ENCODE measurements around the gene C1orf210. TPM values are rescaled to one million over a fixed set of nuclear protein-coding genes. Genes with fewer than 3 reads are reported as not detected.

The C1orf210 gene
- total and polyA plus RNA-seq, 9 of the 15 experiments (the other 6 are each of a cell fraction or from before 2014, with no cell fraction given): 0.21 TPM; not detected in 8

GRCh38 chr1:43296207-43296606, 10.8 kb upstream of the C1orf210 start (continued):
- no peak for TF ChIP-seq ETS2 (tag; IDR thresholded peaks at IDR 0.05; ENCODE audit: borderline replicate concordance, poor library complexity, severe bottlenecking)
- no peak for TF ChIP-seq ZNF511 (CRISPR knock-in tag; IDR thresholded peaks at IDR 0.05)
- no peak for TF ChIP-seq EZH2 (IDR thresholded peaks at IDR 0.05; ENCODE audit: borderline replicate concordance, low read depth, low read length)
- TF ChIP-seq CEBPZ (IDR thresholded peaks at IDR 0.05; ENCODE audit: borderline replicate concordance, low read depth, low read length): no peak
- no peak for TF ChIP-seq HDGF (IDR thresholded peaks at IDR 0.05)
- no peak for TF ChIP-seq YY1 (IDR thresholded peaks at IDR 0.05; ENCODE audit: borderline replicate concordance in 1 of 3, control insufficient read depth in 1 of 3, extremely low read depth in 1 of 3, insufficient read depth in 3 of 3, insufficient read length in 1 of 3, insufficient replicate concordance in 2 of 3, low read depth in 1 of 3, low read length in 2 of 3)
- no peak for TF ChIP-seq BCL6 (CRISPR knock-in tag; IDR thresholded peaks at IDR 0.05)
- no peak for TF ChIP-seq SIN3B (IDR thresholded peaks at IDR 0.05; ENCODE audit: low read depth)
